ENCODE results near the gene SPON2.

SPON2 gene

DNA sequence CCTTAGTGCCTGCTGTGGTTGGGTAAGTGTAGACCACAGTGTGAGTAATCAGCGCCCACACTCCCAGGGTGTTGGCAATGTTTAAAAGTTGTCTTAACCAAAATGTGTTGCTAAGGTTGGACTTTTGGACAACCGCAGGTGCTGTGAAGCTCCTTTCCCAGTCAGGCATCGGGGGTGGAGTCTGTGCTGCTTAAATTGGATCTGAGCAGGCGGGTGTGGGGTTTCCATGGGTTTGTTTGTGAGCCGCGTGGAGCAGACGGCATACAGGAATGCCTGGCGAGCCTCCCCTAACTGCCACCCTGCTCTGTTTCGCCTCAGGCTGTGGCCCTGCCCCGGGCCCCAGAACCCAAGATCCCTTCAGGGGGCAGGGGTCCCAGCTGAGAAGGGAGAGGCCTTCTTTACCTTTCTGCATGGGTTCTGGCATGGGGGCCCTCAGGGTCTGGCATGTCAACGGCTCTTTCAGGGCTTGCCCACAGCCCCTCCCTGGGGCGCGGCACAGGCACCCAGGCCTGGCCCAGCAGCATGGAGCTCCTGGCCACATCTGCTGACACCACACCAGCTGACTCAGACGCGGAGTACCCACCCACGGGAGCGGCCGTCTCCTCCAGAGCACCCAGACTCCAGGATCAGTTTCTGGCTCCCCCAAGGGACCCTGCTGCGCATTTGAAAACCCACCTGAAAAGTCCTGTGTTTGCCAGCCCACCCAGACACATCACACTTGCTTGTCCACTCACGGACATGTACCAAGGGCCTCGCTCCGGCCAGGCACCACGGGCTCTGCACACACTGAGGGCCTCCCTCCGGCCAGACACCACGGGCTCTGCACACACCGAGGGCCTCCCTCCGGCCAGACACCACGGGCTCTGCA, 5.1 kb upstream of the SPON2 start:
- peak; percentile 33 to 36 for DNase-seq
- TF ChIP-seq POLR2A (IDR thresholded peaks at IDR 0.05; ENCODE audit: low read length) (no peak), GATA1 (IDR thresholded peaks at IDR 0.05; ENCODE audit: low read depth, low read length) (no peak)

- TF ChIP-seq GATA1 (IDR thresholded peaks at IDR 0.05; ENCODE audit: low read depth, low read length) (no peak), POLR2A (IDR thresholded peaks at IDR 0.05; ENCODE audit: low read length) (no peak)
- no peak for DNase-seq
Measured at GRCh38 chr4:1176398-1177273, 4.3 kb upstream of the SPON2 start.

DNA sequence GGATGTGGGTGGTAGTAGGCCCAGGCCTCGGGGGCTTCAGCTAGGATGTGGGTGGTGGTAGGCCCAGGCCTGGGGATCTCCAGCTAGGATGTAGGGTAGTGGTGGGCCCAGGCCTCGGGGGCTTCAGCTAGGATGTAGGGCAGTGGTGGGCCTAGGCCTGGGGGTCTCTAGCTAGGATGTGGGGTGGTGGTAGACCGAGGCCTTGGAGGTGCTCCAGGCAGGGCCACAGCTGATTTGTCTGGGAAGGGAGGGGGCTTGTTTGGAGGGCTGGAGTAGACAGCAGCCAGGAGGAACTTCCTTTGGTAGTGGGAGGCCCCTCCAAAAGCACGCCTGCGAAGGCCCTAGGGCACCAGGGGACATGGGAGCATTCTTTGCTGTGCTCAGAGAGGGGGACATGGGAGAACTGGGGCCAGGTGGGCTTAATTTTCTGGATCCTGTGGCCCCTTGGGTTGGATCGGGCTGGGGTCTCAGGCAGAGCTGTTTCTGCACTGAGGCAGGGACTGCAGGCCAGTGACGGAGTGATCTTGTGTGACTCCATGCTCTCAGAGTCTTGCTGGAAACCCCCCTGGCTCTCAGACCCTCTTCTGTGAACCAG, 3.3 kb upstream of the SPON2 start:
- TF ChIP-seq GATA1 (IDR thresholded peaks at IDR 0.05; ENCODE audit: low read depth, low read length) (no peak), POLR2A (IDR thresholded peaks at IDR 0.05; ENCODE audit: low read length) (no peak)
- no peak for DNase-seq

GRCh38 chr4:1174941-1175634, 2.7 kb upstream of the SPON2 start:
- TF ChIP-seq POLR2A (IDR thresholded peaks at IDR 0.05; ENCODE audit: low read length) (no peak), GATA1 (IDR thresholded peaks at IDR 0.05; ENCODE audit: low read depth, low read length) (no peak)
- no peak for DNase-seq

DNA sequence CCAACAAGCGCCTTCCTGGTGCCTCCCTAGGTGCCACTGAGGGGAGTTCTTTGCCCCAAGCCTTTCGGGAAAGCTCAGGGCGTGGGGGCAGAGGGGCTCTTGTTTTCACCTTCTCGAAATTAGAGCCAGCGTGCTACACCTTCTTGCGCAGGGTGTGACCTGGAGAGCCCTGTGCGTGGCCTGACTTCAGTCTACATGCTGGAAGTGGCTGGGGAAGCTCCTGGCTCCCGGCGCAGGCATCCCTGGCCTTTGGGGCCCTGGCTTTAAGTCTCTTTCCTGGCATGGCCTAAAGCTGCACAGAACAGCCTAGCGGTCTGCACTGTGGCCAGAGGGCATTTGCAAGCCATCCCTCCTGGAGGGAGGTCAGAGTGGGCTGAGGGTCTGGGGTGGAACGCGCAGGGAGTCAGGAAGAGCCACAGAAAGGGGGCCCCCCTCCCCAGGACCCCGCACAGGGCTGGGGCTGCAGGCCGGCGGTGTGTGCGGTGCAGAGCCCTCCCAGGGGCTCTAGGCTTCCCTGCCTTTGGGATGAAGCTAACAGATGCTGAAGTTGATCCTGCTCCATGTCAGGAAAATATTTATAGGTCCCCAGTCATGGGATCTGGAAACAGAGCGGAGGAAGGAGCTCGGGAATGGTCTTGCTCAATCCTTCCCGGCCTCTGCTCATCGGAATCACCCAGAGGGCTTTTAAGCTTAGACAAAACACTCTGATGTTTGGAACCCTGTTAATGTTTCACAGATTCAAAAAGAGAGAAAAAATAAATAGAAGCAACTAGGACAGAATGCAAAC, 781 bp upstream of the SPON2 start:
- TF ChIP-seq POLR2A (IDR thresholded peaks at IDR 0.05; ENCODE audit: low read length), result no peak
- no peak for TF ChIP-seq GATA1 (IDR thresholded peaks at IDR 0.05; ENCODE audit: low read depth, low read length)
- DNase-seq, result no peak

DNA sequence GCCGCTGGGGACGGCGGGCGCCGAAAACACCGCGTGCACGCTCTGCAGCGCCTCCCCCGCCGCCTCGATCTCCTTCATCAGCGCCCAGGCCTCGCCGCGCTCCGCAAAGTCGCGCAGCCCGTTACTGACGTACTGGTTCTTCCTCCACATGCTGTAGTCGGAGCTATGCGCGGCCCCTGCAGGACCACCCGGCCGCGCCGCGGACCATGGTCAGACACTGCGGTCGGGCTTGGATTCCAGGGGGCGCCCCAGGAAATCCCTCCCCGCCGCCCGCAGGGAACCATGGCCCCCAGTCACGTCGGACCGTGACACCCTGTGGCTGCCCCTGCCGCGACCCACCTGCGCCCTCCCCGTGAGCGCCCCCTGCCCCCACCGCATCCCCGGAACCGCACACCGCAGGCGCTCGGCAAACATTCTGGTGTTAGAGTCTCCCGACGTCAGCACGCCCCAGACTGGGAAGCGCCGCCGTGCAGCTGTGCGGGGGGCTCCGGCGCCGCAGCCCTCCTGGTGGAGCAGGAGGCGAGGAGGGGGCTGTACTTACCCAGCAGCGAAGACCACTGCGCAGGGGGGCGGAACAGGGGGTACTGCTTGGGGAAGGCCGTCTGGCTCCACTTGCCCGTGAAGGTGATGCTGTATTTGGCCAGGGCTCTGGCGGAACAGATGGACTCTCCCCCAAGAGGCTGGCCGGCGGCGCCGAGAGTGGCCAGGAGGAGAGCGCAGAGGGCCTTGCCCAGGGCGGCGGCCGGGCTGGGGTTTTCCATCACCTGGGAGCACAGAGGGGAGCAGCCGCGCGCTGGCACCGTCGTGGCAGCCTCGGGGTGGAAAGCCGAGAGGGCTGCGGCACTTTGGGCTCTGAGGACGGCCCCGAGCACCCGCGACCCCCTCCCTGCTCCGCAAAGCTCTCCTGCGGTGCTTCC, 814 bp downstream of the SPON2 start:
- TF ChIP-seq GATA1 (IDR thresholded peaks at IDR 0.05; ENCODE audit: low read depth, low read length), result no peak
- TF ChIP-seq POLR2A (IDR thresholded peaks at IDR 0.05; ENCODE audit: low read length), result no peak
- DNase-seq, result no peak

DNA sequence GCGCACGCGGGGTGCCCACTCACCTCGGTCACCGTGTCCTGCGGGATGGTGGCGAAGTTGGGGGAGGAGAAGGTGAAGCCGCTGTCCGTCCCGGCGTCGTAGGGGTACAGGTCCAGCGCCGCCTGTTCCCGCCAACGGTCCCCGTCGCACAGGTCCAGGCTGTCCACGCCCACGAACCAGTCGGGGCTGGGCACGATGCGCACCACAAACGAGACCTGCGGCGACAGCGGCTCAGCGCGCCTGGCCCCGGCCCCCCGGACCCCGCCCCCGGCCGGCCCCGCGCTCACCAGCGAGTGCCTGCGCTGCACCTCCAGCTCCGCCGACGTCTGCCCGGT, 1.4 kb downstream of the SPON2 start:
- TF ChIP-seq GATA1 (IDR thresholded peaks at IDR 0.05; ENCODE audit: low read depth, low read length) (no peak), POLR2A (IDR thresholded peaks at IDR 0.05; ENCODE audit: low read length) (no peak)
- DNase-seq, result no peak

DNA sequence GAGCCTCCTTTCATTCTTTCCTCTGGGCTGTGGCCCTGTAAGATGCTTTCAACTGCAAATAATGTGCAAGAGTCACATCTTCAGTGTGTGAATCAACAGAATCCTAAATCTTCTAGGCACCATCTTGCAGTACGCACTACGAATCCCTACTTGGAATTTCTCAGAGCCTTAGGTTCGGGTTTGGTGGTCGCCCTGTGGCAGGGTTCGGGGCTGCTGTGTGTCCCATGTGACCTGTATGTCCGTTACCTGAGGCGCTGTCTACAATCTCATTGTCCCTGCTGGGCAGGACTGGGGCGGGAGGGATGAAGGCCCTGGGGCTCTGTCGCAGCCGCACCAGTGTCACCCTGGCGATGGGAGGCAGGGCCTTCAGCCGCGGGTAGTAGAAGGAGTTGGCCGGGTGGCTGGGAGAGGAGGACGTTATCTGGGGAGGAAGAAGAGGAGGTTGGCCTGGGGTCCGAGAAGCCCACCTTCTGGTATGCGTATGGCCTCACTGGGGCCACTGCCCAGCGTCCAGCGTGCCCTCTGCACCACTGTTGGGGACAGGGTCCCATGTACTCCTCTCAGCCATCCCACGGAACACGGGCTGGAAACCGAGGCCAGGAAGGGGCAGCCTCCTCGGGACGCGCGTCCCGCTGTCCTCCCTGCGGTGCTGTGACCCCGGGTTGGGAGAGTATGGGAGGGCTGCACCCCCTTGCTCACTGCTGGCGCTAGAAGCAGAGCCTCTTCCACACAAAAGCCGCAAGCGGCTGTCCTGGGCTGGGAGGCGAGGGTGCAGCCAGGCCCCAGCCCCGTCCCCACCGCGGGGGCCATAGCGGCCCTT, 2.0 kb downstream of the SPON2 start:
- no peak for TF ChIP-seq GATA1 (IDR thresholded peaks at IDR 0.05; ENCODE audit: low read depth, low read length)
- no peak for DNase-seq

DNA sequence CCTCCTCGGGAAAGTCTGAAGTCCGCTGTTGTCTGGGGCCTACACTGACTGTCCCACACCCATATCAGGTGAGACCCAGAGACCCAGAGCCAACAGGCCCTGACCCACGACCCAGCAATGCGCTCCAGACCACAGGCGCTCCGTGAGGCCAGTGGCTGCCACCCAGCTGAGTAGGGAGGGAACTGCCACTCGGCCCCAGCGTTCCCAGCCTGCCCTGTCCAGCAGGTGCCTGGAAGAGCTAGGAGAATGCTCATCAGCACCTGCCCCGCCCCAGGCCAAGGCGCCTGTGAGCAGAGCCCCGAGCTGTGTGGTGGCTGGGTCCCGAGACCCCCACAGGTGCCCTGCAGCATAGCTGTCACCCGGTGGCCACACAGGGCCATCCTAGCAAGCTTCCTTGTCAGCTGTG, 2.7 kb downstream of the SPON2 start:
- no peak for DNase-seq
- TF ChIP-seq GATA1 (IDR thresholded peaks at IDR 0.05; ENCODE audit: low read depth, low read length) (no peak), POLR2A (IDR thresholded peaks at IDR 0.05; ENCODE audit: low read length) (no peak)

GRCh38 chr4:1169171-1169671, 3.2 kb downstream of the SPON2 start:
- no peak for TF ChIP-seq POLR2A (IDR thresholded peaks at IDR 0.05; ENCODE audit: low read length)

More at GRCh38 chr4:1169171-1169671, 3.2 kb downstream of the SPON2 start:
- no peak for DNase-seq
